ENCODE data around the gene NEAT1. TPM values are rescaled to one million over a fixed set of nuclear protein-coding genes. Genes with fewer than 3 reads are reported as not detected.

NEAT1 gene
- total RNA-seq, 1 donor from 2014 or later = 333 TPM

DNA sequence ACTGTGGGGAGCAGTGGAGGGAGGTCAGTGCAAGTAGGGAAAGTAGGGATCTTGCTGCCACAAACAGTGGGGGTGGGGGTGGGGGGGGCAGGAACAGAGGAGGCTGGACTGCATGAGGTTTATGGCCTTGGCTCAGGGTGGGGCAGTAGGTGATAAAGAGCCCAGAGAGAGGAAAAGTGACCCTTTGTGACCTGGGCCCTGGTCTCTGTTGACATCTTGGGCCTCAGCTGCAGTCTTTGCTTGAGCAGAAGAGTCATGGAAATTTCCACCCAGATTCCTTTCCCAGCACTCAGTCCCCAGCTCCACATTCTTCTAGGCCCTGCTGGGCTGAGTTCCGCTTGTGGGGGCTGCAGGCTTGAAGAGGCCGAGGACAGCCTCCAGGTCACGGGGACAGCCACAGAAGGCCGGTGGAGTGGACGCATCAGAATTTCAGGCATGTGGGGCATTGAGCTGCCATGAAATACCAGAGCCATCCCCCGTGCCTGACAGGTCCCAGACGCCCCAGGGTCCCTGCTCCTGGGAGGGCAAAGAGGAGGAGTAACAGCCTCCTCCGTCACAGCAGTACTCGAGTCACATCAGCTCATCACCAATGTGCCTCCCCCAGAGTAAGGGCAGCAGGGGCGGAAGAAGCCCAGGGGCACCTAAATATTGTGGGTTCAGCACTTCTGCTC is 66.6 kb downstream of the NEAT1 start:
- peak overlapping the region; percentile 100 for H3K27ac Mint-ChIP-seq (ENCODE audit: unreplicated experiment)

DNA sequence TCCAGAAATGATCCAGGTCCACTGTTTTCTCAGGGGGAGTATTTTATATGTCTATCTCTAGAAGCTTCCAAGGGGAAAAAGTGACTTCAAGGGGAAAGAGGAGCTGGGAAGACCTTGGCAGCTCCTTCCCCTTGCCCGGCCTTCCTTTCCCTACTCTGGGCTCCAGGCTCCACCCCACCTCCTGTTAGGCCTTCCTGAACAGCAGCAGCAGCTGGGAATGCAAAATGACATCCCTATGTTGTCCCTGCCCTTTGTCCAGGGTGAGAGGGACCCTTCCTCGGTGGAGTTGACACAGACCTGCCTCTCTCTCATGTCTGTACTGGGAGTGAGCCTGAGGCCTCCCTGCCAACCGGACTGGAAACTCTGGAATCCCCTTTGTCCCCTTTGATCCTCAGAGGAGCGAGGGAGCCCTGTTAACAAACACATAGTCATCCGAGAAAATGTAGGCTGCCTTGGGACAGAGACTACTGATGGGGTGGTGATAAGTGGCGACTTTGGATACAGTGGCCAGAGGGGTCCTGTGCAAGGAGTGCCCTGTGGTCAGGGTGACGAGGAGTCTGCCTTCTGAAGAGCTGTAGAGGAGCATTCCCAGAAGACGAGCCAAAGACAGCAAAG is 67.2 kb downstream of the NEAT1 start:
- no peaks in the 10 kb centered on the region for H3K27me3 Mint-ChIP-seq (ENCODE audit: low read depth)
- H3K27ac Mint-ChIP-seq (ENCODE audit: unreplicated experiment) = peak overlapping the region; percentile 100
- H3K4me1 Mint-ChIP-seq (ENCODE audit: low read depth) = peaks cover 96% of the 10 kb centered on the region
- TF ChIP-seq, protein P1, sequence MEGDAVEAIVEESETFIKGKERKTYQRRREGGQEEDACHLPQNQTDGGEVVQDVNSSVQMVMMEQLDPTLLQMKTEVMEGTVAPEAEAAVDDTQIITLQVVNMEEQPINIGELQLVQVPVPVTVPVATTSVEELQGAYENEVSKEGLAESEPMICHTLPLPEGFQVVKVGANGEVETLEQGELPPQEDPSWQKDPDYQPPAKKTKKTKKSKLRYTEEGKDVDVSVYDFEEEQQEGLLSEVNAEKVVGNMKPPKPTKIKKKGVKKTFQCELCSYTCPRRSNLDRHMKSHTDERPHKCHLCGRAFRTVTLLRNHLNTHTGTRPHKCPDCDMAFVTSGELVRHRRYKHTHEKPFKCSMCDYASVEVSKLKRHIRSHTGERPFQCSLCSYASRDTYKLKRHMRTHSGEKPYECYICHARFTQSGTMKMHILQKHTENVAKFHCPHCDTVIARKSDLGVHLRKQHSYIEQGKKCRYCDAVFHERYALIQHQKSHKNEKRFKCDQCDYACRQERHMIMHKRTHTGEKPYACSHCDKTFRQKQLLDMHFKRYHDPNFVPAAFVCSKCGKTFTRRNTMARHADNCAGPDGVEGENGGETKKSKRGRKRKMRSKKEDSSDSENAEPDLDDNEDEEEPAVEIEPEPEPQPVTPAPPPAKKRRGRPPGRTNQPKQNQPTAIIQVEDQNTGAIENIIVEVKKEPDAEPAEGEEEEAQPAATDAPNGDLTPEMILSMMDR (IDR thresholded peaks at IDR 0.05) = no peak
- peak overlapping the region; percentile 50 for H3K4me3 Mint-ChIP-seq (ENCODE audit: unreplicated experiment)
- no peaks in the 10 kb centered on the region for H3K9me3 Mint-ChIP-seq (ENCODE audit: low read depth)
- DNase-seq (ENCODE audit: low spot score) = peak; percentile 73
- no peaks in the 10 kb centered on the region for H3K36me3 Mint-ChIP-seq (ENCODE audit: low read depth)

More for the DNA sequence above, 66.6 kb downstream of the NEAT1 start:
- Mint-ChIP-seq H3K4me1 (ENCODE audit: low read depth) (peaks cover 92% of the 10 kb centered on the region), H3K9me3 (ENCODE audit: low read depth) (no peaks in the 10 kb centered on the region), H3K27me3 (ENCODE audit: low read depth) (no peaks in the 10 kb centered on the region), H3K4me3 (ENCODE audit: unreplicated experiment) (peak overlapping the region; percentile 50), H3K36me3 (ENCODE audit: low read depth) (no peaks in the 10 kb centered on the region)
- TF ChIP-seq, protein P1 (IDR thresholded peaks at IDR 0.05) = no peak
- DNase-seq (ENCODE audit: low spot score) = peak; percentile 94

DNA sequence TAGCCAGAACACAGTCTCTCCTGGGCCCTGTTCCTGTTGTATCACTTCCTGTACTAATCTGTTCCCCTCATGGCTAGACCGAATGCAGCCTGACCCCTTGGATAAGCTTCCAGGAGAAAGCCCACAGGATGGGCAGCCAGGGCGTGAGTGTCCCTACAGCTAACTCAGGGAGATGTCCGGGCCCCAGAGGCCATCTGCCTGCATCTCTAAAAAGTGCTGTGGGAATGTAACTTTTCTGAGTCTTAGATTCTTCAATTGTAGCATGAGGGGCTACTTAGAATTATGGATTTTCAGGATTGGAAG is 68.5 kb downstream of the NEAT1 start:
- peaks cover 94% of the 10 kb centered on the region for H3K4me1 Mint-ChIP-seq (ENCODE audit: low read depth)
- H3K4me3 Mint-ChIP-seq (ENCODE audit: unreplicated experiment) = peak overlapping the region; percentile 50
- no peaks in the 10 kb centered on the region for H3K36me3 Mint-ChIP-seq (ENCODE audit: low read depth)
- peak overlapping the region; percentile 100 for H3K27ac Mint-ChIP-seq (ENCODE audit: unreplicated experiment)
- H3K9me3 Mint-ChIP-seq (ENCODE audit: low read depth) = no peaks in the 10 kb centered on the region
- TF ChIP-seq, protein P1 (IDR thresholded peaks at IDR 0.05) = peak; percentile 28
- DNase-seq (ENCODE audit: low spot score) = peak; percentile 70
- no peaks in the 10 kb centered on the region for H3K27me3 Mint-ChIP-seq (ENCODE audit: low read depth)

DNA sequence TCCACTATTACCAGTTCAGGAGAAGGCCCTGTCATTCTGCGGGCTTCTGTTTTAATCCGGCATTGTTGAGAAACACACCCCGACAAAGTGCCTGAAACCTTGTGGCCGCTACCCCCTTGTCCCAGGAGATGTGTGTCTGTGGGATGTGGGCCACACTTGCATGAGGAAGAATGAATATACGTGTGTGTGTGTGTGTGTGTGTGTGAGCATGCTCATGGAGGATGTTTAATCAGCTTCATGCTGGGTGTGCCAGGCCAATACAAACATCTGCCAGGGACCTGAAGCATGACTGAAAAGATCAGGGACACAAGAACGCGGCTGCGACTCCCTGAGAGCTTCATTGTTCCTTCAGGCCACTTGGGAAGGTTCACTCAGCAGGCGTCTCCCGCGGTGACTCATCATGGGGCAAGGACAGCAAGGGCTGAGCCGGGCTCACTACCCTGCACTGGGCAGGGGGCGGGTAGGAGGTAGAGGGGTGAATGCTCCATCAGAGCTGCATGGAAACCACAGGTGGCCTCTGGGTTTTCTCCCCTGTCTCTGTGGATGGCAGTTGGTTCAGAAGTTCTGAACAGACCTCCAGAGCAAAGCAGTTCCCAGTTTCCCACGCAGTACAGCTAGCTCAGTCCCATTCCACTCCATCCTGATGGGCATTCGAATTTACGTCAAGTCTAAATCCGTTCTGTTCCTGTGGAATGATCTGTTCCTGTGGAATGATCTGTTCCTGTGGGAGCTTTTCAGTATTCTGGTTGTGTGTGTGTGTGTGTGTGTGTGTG is 69.2 kb downstream of the NEAT1 start:
- H3K27ac Mint-ChIP-seq (ENCODE audit: unreplicated experiment) = peak overlapping the region; percentile 100
- peak overlapping the region; percentile 50 for H3K4me3 Mint-ChIP-seq (ENCODE audit: unreplicated experiment)
- no peaks in the 10 kb centered on the region for H3K36me3 Mint-ChIP-seq (ENCODE audit: low read depth)
- H3K27me3 Mint-ChIP-seq (ENCODE audit: low read depth) = no peaks in the 10 kb centered on the region
- DNase-seq (ENCODE audit: low spot score) = peak; percentile 93
- TF ChIP-seq, protein P1 (IDR thresholded peaks at IDR 0.05) = no peak
- peaks cover 94% of the 10 kb centered on the region for H3K4me1 Mint-ChIP-seq (ENCODE audit: low read depth)
- H3K9me3 Mint-ChIP-seq (ENCODE audit: low read depth) = no peaks in the 10 kb centered on the region

DNA sequence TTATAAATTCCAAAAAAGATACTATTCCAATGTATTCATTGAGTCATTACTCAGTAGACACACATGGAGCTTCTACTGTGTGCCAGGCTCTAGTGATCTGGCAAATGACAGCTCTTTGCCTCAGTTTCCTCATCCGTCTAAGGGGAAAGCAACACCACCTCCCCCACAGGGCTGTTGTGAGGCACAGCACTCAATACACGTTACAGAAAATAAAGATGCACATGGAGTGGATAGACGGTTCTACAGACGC is 69.7 kb downstream of the NEAT1 start:
- DNase-seq (ENCODE audit: low spot score) = no peak
- Mint-ChIP-seq H3K9me3 (ENCODE audit: low read depth) (no peaks in the 10 kb centered on the region), H3K27ac (ENCODE audit: unreplicated experiment) (peak overlapping the region; percentile 100), H3K4me1 (ENCODE audit: low read depth) (peaks cover 94% of the 10 kb centered on the region), H3K4me3 (ENCODE audit: unreplicated experiment) (peak overlapping the region; percentile 36), H3K36me3 (ENCODE audit: low read depth) (no peaks in the 10 kb centered on the region), H3K27me3 (ENCODE audit: low read depth) (no peaks in the 10 kb centered on the region)
- TF ChIP-seq, protein P1 (IDR thresholded peaks at IDR 0.05) = no peak
